ENCODE results near the gene PLXDC2.

PLXDC2 gene

DNA sequence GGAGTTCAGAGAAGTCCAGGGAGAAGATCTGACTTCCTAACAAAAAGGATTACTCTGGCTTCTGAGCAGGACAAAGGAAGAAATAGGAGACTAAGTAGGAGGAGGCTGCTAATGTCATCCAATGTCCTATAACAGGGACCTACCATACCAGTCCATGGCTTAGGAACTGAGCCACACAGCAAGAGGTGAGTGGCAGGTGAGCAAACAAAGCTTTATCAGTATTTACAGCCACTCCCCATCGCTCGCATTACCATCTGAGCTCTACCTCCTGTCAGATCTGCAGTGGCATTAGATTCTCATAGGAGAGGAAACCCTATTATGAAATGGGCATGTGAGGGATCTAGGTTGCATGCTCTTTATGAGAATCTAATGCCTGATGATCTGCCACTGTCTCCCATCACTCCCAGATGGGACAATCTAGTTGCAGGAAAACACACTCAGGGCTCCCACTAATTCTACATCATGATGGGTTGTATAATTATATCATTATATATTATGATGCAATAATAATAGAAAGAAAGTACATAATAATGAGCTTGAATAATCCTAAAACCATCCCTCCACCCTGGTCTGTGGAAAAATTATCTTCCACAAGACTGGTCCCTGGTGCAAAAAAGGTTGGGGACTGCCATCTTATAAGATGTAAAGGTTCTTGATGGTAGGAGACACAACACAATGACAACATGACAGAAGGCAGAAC lies 487.4 kb downstream of the PLXDC2 start:
- TF ChIP-seq CTCF (IDR thresholded peaks at IDR 0.05; ENCODE audit: borderline replicate concordance, insufficient read depth, low read depth, low read length), result no peak
- no peak overlapping the region for H3K4me3 ChIP-seq (ENCODE audit: low read depth, low read length)

DNA sequence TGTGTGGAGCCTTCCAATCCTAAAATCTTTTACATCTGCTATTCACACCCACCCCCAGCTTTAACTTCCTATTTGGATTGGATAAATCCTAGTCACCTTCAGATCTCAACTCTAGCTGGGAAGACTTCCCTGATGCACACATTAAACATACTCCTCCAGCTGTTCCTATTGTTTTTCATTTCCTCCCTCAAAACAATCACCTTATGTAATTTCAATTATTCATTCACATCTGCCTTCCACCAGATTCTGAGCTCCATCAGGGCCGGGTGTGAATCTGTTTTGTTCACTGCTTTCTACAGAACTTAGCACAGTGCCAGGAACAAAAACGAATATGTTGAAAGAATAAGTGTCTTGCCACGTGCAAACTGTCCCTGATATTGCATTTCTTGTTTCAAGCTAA lies 497.4 kb downstream of the PLXDC2 start:
- TF ChIP-seq CTCF (IDR thresholded peaks at IDR 0.05; ENCODE audit: borderline replicate concordance, insufficient read depth, low read depth, low read length), result no peak
- H3K4me3 ChIP-seq (ENCODE audit: low read depth, low read length), result no peak overlapping the region

- TF ChIP-seq CTCF (IDR thresholded peaks at IDR 0.05; ENCODE audit: borderline replicate concordance, insufficient read depth, low read depth, low read length), result no peak
Observed at GRCh38 chr10:20314431-20314830, 498.2 kb downstream of the PLXDC2 start.

GRCh38 chr10:20327954-20328353 lies 511.7 kb downstream of the PLXDC2 start:
- TF ChIP-seq CTCF (IDR thresholded peaks at IDR 0.05; ENCODE audit: borderline replicate concordance, insufficient read depth, low read depth, low read length), result no peak
- H3K4me3 ChIP-seq (ENCODE audit: low read depth, low read length), result no peak overlapping the region

More at GRCh38 chr10:20314431-20314830, 498.2 kb downstream of the PLXDC2 start:
- H3K4me3 ChIP-seq (ENCODE audit: low read depth, low read length), result no peak overlapping the region

GRCh38 chr10:20330246-20330645 lies 514.0 kb downstream of the PLXDC2 start:
- no peak overlapping the region for H3K4me3 ChIP-seq (ENCODE audit: low read depth, low read length)
- TF ChIP-seq CTCF (IDR thresholded peaks at IDR 0.05; ENCODE audit: borderline replicate concordance, insufficient read depth, low read depth, low read length), result no peak

GRCh38 chr10:20334559-20334958 lies 518.3 kb downstream of the PLXDC2 start:
- H3K4me3 ChIP-seq (ENCODE audit: low read depth, low read length), result no peak overlapping the region
- no peak for TF ChIP-seq CTCF (IDR thresholded peaks at IDR 0.05; ENCODE audit: borderline replicate concordance, insufficient read depth, low read depth, low read length)

Data from GM12875 (cell line).